ENCODE measurements around the gene ZNF442. TPM values are rescaled to one million over a fixed set of nuclear protein-coding genes. Genes with fewer than 3 reads are reported as not detected.
"Not testable (repeated sequence)": the region's sequence is repeated elsewhere in the genome, so short reads cannot be mapped to it uniquely, and the experiment has no call there.

ZNF442 gene
- total RNA-seq, 1 donor from 2014 or later: 7.0 TPM

DNA sequence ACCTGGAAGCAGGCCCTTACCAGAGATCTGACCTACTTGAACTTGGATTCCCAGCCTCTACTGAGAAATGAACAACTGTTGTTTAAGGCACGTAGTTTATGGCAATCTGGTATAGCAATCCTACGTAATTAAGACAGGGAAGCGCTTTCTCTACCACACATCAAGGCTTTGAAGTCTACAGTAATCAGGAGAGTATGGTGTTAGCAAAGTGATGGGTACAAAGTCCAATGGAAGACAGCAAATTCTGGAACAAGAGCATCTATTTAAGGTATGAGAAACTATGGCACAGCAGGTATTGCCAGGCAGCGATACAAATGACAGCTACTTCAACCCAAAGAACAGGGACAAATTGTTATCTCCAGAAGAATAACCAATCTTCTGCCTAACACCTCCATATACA is 35.1 kb downstream of the ZNF442 start:
- DNase-seq: no peak

DNA sequence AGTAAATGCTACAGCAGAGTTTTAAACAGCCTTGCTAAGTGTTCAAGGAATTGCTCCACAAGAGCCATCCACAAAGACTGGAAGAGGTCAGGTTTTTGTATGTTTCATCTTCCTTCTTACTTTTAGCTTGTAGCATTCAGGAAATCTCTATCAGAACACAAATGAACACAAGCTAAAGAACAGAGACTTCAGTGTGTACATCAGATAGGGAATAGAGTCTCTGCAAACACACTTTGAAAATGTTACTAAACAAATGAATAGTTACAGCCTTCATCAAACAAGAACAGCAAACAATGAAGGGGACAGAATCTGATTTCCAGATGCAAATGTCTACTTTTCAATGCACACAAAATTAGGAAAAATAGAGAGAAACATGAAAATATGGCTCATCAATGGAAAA is 39.8 kb downstream of the ZNF442 start:
- no peak for DNase-seq

DNA sequence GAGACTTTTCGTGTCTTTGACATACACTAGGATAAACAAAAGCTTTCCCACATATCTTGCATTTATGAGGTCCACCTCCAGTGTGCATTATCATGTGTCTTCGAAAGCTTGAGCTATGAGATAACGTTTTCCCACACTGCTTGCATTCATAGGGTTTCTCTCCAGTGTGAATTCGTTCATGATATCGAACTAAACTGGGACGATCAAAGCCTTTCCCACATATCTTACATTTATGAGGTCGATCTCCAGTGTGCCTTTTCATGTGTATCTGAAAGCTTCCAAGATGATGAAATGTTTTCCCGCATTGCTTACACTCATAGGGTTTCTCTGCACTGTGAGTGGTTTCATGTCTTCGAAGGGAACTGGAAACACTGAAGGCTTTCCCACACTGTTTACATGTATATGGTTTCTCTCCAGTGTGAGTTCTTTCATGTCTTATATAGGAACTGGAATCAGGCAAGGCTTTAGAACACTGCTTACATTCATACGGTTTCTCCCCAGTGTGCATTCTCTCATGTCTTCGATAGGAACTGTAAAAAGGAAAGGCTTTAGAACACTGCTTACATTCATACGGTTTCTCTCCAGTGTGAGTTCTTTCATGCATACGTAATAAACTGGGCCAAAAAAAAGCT is 46.6 kb downstream of the ZNF442 start:
- DNase-seq: no peak

GRCh38 chr19:12314553-12314952 is 50.9 kb downstream of the ZNF442 start:
- DNase-seq: no peak

DNA sequence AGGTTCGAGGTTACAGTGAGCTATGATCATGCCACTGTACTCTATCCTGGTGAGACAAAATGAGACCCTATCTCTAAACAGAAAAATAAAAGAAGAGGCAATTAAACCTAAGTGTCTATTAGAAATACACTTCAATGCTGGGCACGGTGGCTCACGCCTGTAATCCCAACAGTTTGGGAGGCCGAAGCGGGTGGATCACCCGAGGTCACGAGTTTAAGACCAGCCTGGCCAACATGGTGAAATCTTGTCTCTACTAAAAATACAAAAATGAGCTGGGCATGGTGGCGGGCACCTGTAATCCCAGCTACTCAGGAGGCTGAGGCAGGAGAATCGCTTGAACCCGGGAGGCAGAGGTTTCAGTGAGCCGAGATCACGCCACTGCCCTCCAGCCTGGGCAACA is 56.6 kb downstream of the ZNF442 start:
- DNase-seq: not testable (repeated sequence)

Small RNA genes within 50 kb of the gene (small RNA-seq; reads per million reads assigned to genes)
- gene RPS29P23 (ENCODE audit: low replicate concordance): not detected

Other genes starting within 250 kb of the ZNF442 start
- 1.6 TPM for gene ZNF20, start 225.3 kb downstream of the ZNF442 start, total RNA-seq
- gene ZNF625, start 208.9 kb downstream of the ZNF442 start, total RNA-seq: 16.9 TPM
- 18.1 TPM for gene ZNF136, start 202.6 kb downstream of the ZNF442 start, total RNA-seq
- 22.1 TPM for gene ZNF44, start 70.8 kb downstream of the ZNF442 start, total RNA-seq
- 5.1 TPM for gene ZNF563, start 32.0 kb downstream of the ZNF442 start, total RNA-seq
- gene ZNF799, start 35.6 kb upstream of the ZNF442 start, total RNA-seq: 10.5 TPM
- gene ZNF443, start 75.3 kb upstream of the ZNF442 start, total RNA-seq: 11.1 TPM
- 7.0 TPM for gene ZNF709, start 119.1 kb upstream of the ZNF442 start, total RNA-seq
- gene ZNF564, start 185.8 kb upstream of the ZNF442 start, total RNA-seq: 13.2 TPM
- gene ZNF490, start 245.1 kb upstream of the ZNF442 start, total RNA-seq: 6.1 TPM
- gene ZNF791, start 245.2 kb upstream of the ZNF442 start, total RNA-seq: 26.3 TPM